Central memory CD8-positive, alpha-beta T cell (primary cell): ENCODE results near the gene PPP1R37.
A peak's percentile ranks its signal among the peaks of the same experiment; 100 is the strongest.

ENCODE experiments used
- ATAC-seq: fragments of 150-1000 bp; cut with Tn5 transposase; replicated peaks from 2 replicates; pipeline ENCODE4 v1.10.0; 2022; ENCODE audit warnings: mild to moderate bottlenecking, moderate FRiP score, moderate number of reproducible peaks; ENCODE audit not compliant: poor library complexity, severe bottlenecking; ENCODE audit errors: extremely low read depth
- DNase-seq, 2 donors: peaks; one replicate each; pipeline ENCODE4 v3.0.0; 2021; ENCODE audit warnings: low spot score in 2 of 2
- H3K27ac Mint-ChIP-seq: one replicate; pipeline ENCODE4 v1.8.0; 2022; ENCODE audit warnings: low read depth, mild to moderate bottlenecking, moderate library complexity, mixed read lengths
- H3K27me3 Mint-ChIP-seq: one replicate; pipeline ENCODE4 v1.8.0; 2022; ENCODE audit warnings: mixed read lengths
- H3K36me3 Mint-ChIP-seq: one replicate; pipeline ENCODE4 v1.8.0; 2022; ENCODE audit warnings: mild to moderate bottlenecking, moderate library complexity, mixed read lengths; ENCODE audit not compliant: insufficient read depth
- H3K4me1 Mint-ChIP-seq: one replicate; pipeline ENCODE4 v1.8.0; 2022; ENCODE audit warnings: mixed read lengths
- H3K4me3 Mint-ChIP-seq: one replicate; pipeline ENCODE4 v1.8.0; 2022; ENCODE audit warnings: mild to moderate bottlenecking, moderate library complexity, mixed read lengths
- H3K9me3 Mint-ChIP-seq: one replicate; pipeline ENCODE4 v1.8.0; 2022; ENCODE audit warnings: mixed read lengths

PPP1R37 gene

DNA sequence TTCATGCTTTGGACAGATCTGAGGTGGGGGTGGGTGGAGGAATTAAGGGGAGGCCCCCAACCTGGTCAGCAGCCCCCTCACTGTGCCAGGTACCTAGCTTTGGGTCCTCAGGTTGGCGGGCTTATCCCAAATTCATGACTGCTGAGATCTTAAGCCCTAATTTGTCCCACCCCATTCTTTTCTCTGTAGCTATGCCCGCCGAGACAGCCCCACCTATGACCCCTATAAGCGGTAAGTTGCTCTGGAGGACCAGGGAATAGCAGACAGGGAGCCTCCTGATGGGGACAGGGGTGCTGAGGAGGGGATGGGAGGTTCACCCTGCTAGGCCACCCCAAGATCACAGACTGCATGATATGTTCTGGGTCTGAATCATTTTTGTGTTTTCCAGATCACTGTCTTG lies 31.0 kb upstream of the PPP1R37 start:
- H3K27ac Mint-ChIP-seq: no peak overlapping the region
- no peaks in the 10 kb centered on the region for H3K27me3 Mint-ChIP-seq
- peaks cover 59% of the 10 kb centered on the region for H3K36me3 Mint-ChIP-seq
- DNase-seq (no peak), ATAC-seq (no peak)
- H3K9me3 Mint-ChIP-seq: no peaks in the 10 kb centered on the region
- H3K4me1 Mint-ChIP-seq: peaks cover 12% of the 10 kb centered on the region
- H3K4me3 Mint-ChIP-seq: no peak overlapping the region

- DNase-seq (no peak), ATAC-seq (no peak)
- Mint-ChIP-seq H3K36me3 (peaks cover 53% of the 10 kb centered on the region), H3K9me3 (no peaks in the 10 kb centered on the region), H3K4me1 (peaks cover 12% of the 10 kb centered on the region), H3K27ac (peak overlapping the region; percentile 78), H3K27me3 (no peaks in the 10 kb centered on the region), H3K4me3 (no peak overlapping the region)
Observed at GRCh38 chr19:45063851-45064801, 28.9 kb upstream of the PPP1R37 start.

GRCh38 chr19:45066921-45067661 lies 25.9 kb upstream of the PPP1R37 start:
- Mint-ChIP-seq H3K9me3 (no peaks in the 10 kb centered on the region), H3K27me3 (no peaks in the 10 kb centered on the region), H3K27ac (peak overlapping the region; percentile 32)

GRCh38 chr19:45068041-45068440 lies 24.9 kb upstream of the PPP1R37 start:
- no peaks in the 10 kb centered on the region for H3K27me3 Mint-ChIP-seq
- ATAC-seq (no peak), DNase-seq (no peak)
- H3K9me3 Mint-ChIP-seq: no peaks in the 10 kb centered on the region
- peaks cover 4% of the 10 kb centered on the region for H3K4me1 Mint-ChIP-seq
- no peak overlapping the region for H3K27ac Mint-ChIP-seq
- no peak overlapping the region for H3K4me3 Mint-ChIP-seq
- H3K36me3 Mint-ChIP-seq: peaks cover 44% of the 10 kb centered on the region

More at GRCh38 chr19:45066921-45067661, 25.9 kb upstream of the PPP1R37 start:
- Mint-ChIP-seq H3K4me3 (no peak overlapping the region), H3K4me1 (no peaks in the 10 kb centered on the region), H3K36me3 (peaks cover 48% of the 10 kb centered on the region)
- ATAC-seq: no peak
- no peak for DNase-seq

GRCh38 chr19:45069056-45069455 lies 23.9 kb upstream of the PPP1R37 start:
- Mint-ChIP-seq H3K9me3 (no peaks in the 10 kb centered on the region), H3K4me1 (peaks cover 5% of the 10 kb centered on the region), H3K4me3 (no peak overlapping the region), H3K36me3 (peaks cover 37% of the 10 kb centered on the region), H3K27ac (no peak overlapping the region), H3K27me3 (no peaks in the 10 kb centered on the region)
- no peak for DNase-seq
- no peak for ATAC-seq

DNA sequence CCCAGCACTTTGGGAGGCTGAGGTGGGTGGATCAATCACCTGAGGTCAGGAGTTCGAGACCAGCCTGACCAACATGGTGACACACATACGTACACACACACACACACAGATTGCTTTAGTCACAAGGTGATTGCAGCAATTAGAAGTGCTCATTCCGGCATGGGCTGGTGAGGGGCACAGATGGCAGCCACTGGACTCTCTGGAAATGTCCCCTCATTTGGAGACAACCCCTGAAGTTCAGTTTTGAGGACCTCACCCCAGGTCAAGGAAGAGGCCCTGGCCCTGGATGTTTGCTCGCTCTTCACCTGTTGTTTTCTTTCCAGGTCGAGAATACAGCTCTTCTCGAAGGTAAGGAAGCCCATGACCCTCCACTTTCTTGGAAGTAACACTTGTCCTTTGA lies 22.8 kb upstream of the PPP1R37 start:
- Mint-ChIP-seq H3K4me1 (peaks cover 11% of the 10 kb centered on the region), H3K4me3 (no peak overlapping the region), H3K27me3 (no peaks in the 10 kb centered on the region), H3K9me3 (no peaks in the 10 kb centered on the region), H3K36me3 (peaks cover 31% of the 10 kb centered on the region), H3K27ac (no peak overlapping the region)
- ATAC-seq: no peak
- no peak for DNase-seq

GRCh38 chr19:45070861-45071544 lies 22.0 kb upstream of the PPP1R37 start:
- Mint-ChIP-seq H3K4me1 (peaks cover 11% of the 10 kb centered on the region), H3K27ac (no peak overlapping the region), H3K4me3 (no peak overlapping the region), H3K27me3 (no peaks in the 10 kb centered on the region), H3K36me3 (peaks cover 25% of the 10 kb centered on the region), H3K9me3 (no peaks in the 10 kb centered on the region)
- DNase-seq (no peak), ATAC-seq (no peak)

DNA sequence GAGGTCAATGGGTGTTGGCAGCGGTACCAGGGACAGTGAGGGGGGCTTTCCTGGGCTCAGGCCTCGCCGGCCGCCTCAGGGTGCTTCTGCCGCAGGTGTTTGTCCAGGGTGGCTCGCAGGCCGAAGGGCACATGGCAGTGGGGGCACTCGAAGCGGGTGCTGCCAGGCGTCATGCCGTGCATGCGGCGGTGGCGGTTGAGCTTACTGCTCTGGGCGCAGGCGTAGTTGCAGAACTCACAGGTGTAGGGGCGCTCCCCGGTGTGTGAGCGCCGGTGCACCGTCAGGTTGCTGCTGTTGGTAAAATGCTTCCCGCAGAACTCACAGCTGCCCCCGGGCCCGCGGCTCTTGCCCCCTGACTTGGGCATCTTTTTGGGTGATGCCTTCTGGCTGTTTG lies 21.4 kb upstream of the PPP1R37 start:
- Mint-ChIP-seq H3K27ac (no peak overlapping the region), H3K36me3 (peaks cover 24% of the 10 kb centered on the region), H3K4me3 (no peak overlapping the region), H3K27me3 (no peaks in the 10 kb centered on the region), H3K9me3 (no peaks in the 10 kb centered on the region), H3K4me1 (peaks cover 13% of the 10 kb centered on the region)
- ATAC-seq (no peak), DNase-seq (no peak)

- H3K27ac Mint-ChIP-seq: no peak overlapping the region
- peaks cover 21% of the 10 kb centered on the region for H3K36me3 Mint-ChIP-seq
- no peak overlapping the region for H3K4me3 Mint-ChIP-seq
- H3K4me1 Mint-ChIP-seq: peaks cover 19% of the 10 kb centered on the region
- H3K9me3 Mint-ChIP-seq: no peaks in the 10 kb centered on the region
- ATAC-seq (no peak), DNase-seq (no peak)
- H3K27me3 Mint-ChIP-seq: no peaks in the 10 kb centered on the region
Observed at GRCh38 chr19:45071969-45072790, 20.8 kb upstream of the PPP1R37 start.

- DNase-seq: no peak
- H3K4me1 Mint-ChIP-seq: peaks cover 36% of the 10 kb centered on the region
- H3K9me3 Mint-ChIP-seq: no peaks in the 10 kb centered on the region
- H3K36me3 Mint-ChIP-seq: peaks cover 21% of the 10 kb centered on the region
- no peak for ATAC-seq
- no peak overlapping the region for H3K27ac Mint-ChIP-seq
- H3K27me3 Mint-ChIP-seq: no peaks in the 10 kb centered on the region
- H3K4me3 Mint-ChIP-seq: peak overlapping the region; percentile 80
Observed at GRCh38 chr19:45074744-45075300, 18.2 kb upstream of the PPP1R37 start.

DNA sequence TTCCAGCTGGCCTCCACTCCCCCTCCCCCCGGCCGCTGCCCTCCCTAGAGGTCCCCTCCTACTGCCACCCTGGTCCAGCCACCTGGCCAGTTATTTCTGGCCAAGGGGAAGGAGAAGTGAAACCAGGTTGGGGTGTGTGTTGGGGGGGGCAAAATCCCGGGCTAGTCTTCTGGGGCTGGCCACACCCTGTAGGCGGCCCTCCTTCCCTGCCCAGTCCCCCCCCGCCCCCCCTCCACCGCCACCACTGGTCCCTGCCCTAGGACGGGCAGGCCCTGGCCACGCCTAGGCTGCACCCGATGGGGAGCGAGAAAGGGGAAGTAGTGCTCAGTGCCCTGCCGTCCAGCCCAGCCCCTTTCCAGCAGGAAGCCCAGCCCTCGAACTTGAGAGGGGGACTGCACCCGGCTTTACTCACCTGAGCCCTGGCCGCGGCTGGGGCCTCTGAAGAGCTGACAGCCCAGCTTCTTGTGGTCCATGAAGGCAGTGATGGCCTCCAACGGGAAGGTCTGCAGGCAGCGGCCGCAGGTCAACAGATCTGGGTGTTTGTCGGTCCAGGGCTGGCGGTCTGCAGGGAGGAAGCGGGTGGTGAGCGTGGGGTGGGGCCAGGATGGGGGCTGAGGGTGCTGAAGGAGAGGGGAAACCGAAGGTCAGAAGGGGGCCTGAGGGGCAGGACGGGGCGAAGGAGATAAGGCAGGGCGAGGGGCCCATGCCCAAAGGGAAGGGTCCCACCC lies 17.5 kb upstream of the PPP1R37 start:
- Mint-ChIP-seq H3K36me3 (peaks cover 18% of the 10 kb centered on the region), H3K4me3 (peak overlapping the region; percentile 80), H3K27me3 (no peaks in the 10 kb centered on the region), H3K4me1 (peaks cover 40% of the 10 kb centered on the region), H3K27ac (peak overlapping the region; percentile 73), H3K9me3 (no peaks in the 10 kb centered on the region)
- ATAC-seq (peak; percentile 20), DNase-seq (no peak)
